Heart right ventricle (tissue), 16 donors: Measurements from ENCODE around the gene PAK4. TPM values are rescaled to one million over a fixed set of nuclear protein-coding genes. Genes with fewer than 3 reads are reported as not detected.

Experiments used
- ATAC-seq, 8 donors: fragments of 200-7000 bp; cut with Tn5 transposase; one replicate each; pipeline ENCODE4 v1.9.1; 2020; ENCODE audit warnings: mild to moderate bottlenecking in 8 of 8, moderate library complexity in 8 of 8, moderate number of reproducible peaks in 1 of 8
- DNase-seq, 2 donors: peaks; one replicate each; pipeline ENCODE4 v3.0.0-alpha.2; 2020
- H3K27ac ChIP-seq, 10 donors: fragments of 200-600 bp; sonication (generic) in 2 of 10; one replicate each; pipeline versions ENCODE4 v1.5.0 to v1.8.0; 2020 to 2022; ENCODE audit warnings: mild to moderate bottlenecking in 3 of 10
- H3K27me3 ChIP-seq, 7 donors: fragments of 200-600 bp; one replicate each; pipeline ENCODE4 v1.8.0; 2021 to 2022; ENCODE audit warnings: mild to moderate bottlenecking in 2 of 7
- H3K36me3 ChIP-seq, 9 donors: fragments of 200-600 bp; sonication (generic) in 1 of 9; one replicate each; pipeline versions ENCODE4 v1.5.0 to v1.8.0; 2020 to 2022; ENCODE audit warnings: mild to moderate bottlenecking in 2 of 9
- H3K4me1 ChIP-seq, 9 donors: fragments of 200-600 bp; sonication (generic) in 1 of 9; one replicate each; pipeline versions ENCODE4 v1.5.0 to v1.8.0; 2020 to 2022; ENCODE audit warnings: mild to moderate bottlenecking in 4 of 9
- H3K4me3 ChIP-seq, 10 donors: fragments of 200-600 bp; sonication (generic) in 2 of 10; one replicate each; pipeline versions ENCODE4 v1.5.0 to v1.8.0; 2020 to 2022; ENCODE audit warnings: mild to moderate bottlenecking in 7 of 10, moderate library complexity in 2 of 10
- H3K9me3 ChIP-seq, 11 donors: fragments of 200-600 bp in 10 of 11; sonication (generic) in 2 of 11; one replicate each; pipeline versions ENCODE4 v1.5.0 to v1.8.0; 2013 to 2022; ENCODE audit warnings: mild to moderate bottlenecking in 2 of 11, control low read depth in 1 of 11, moderate library complexity in 1 of 11
- WGBS, 2 donors: extraction: QIAGEN DNeasy Blood & Tissue Kit; methylation state at CpG; one replicate each; pipeline ENCODE4 v1.1.7; 2013; ENCODE audit warnings: inconsistent platforms in 1 of 2; 5-methylcytosine and 5-hydroxymethylcytosine counted together
- intact Hi-C, 10 donors: fragments of 100-400 bp; cut with DNase I; formaldehyde crosslinking; loops; one replicate each; pipeline versions ENCODE4 v1.11.1 to v1.14.2; 2022
- polyA plus RNA-seq, 2 donors: library from polyadenylated mRNA; stranded (reverse); fragments of 200-250 nt; gene quantifications; one replicate each; pipeline ENCODE4 v1.2.3, GENCODE V29; 2013
- total RNA-seq, 10 donors: library from RNA; stranded (reverse); fragmentation: NEBNext Ultra II Directional in 3 of 10; extraction: Animal tissue kit (Norgen Biotek cat#: 25700) in 3 of 10; gene quantifications; one replicate each; pipeline versions ENCODE4 v1.2.1 to v1.2.4, GENCODE V29; 2021 to 2023
- TF ChIP-seq, protein P1 (sequence below), 9 donors: fragments of 200-600 bp; sonication (generic) in 2 of 9; IDR thresholded peaks; one replicate each; pipeline versions ENCODE4 v1.5.0 to v1.8.0; 2021 to 2022; ENCODE audit warnings: antibody characterized with exemption in 9 of 9, mild to moderate bottlenecking in 5 of 9, moderate library complexity in 1 of 9
- donor health status: Arrhythmogenic right ventricular cardiomyopathy.
- donor health status: ischemic (EF 13 %, LVEDD 7.1; RV severe dilation, severe dysfunction).
- donor health status: healthy with polysubstance abuse.
- donor health status: DM: no; HTN: yes; CAD: no.
- donor health status: DM: no; HTN: no; CAD: no.
- donor health status: ischemic (EF 25% LVEDD 6.9; RV normal size, moderate dysfunction).
- donor health status: ischemic (EF 25% LVEDD 5.7; RV mildly dilated, moderate dysfunction).
- donor health status: healthy.
- donor health status: DM: yes; HTN: yes; CAD: no.
- donor health status: Ischemic cardiomyopathy.
- donor health status: ischemic (EF 35%, LVEDD 5.7; RV mildly dilated, moderate dysfunction).
- donor health status: nonischemic (EF 11% LVEDD 7.7; RV severe dilation, severe dysfunction).
- donor health status: DM: yes; HTN: yes; CAD: no.
- donor health status: PGD.
- donor health status: ischemic (EF 29% LVEDD 5.4; RV normal size, mild dysfunction).
- donor health status: nonischemic (EF 23%, LVEDD 6.1; RV moderate dilation, normal function).

The PAK4 gene
- total and polyA plus RNA-seq, 12 donors, result 8.6 to 22.4 (median 16.1) TPM

DNA sequence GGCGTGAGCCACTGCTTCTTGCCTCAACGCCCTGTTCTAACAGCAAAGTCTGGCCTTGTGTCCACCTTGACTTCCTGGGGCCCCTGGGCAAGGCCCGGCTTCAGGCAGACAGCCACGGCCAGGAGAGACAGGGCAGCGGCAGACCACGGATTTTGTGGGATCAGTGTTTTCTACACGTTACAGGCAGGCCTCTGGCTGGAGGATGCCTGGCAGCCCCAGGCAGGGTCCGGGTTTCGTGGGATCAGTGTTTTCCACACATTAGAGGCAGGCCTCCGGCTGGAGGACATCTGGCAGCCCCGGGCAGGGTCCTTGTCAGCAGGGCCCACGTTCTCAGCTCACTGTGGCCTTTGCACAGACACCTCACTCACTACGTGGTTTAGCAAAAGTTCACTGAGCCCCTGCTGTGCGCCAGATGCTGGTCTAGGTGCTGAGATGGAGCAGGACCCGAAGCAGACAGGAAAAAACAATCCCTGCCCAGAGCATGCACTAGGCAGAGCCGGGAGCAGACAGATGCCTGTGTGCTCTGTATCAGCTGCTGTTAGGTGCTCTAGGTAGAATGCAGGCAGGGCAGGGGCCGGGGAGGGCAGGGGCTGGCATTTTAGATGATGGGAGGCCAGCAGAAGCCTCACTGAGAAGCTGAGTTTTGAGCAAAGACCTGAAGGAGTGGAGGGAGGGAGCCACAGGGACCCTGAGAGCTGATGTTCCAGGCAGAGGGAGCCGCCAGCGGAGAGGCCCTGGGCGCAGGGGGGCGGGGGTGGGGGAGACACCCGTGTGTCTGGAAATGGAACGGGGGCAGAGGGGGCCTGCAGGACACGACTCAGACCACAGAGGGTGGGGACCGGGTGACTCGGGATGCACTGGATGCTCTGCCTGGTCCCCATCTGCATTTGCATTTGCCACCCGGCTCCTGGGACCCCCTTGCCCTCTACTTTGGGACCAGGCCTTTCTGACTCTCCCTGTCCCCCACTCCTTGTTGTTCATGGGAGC lies 46.2 kb downstream of the PAK4 start:
- no peak overlapping the region for H3K27ac ChIP-seq
- no peaks in the 10 kb centered on the region for H3K27me3 ChIP-seq
- H3K9me3 ChIP-seq, result no peaks in the 10 kb centered on the region
- ATAC-seq (no peak), DNase-seq (no peak)
- peaks cover 0 to 10% (median 5%) of the 10 kb centered on the region in 9 donors for H3K4me1 ChIP-seq
- TF ChIP-seq, protein P1, sequence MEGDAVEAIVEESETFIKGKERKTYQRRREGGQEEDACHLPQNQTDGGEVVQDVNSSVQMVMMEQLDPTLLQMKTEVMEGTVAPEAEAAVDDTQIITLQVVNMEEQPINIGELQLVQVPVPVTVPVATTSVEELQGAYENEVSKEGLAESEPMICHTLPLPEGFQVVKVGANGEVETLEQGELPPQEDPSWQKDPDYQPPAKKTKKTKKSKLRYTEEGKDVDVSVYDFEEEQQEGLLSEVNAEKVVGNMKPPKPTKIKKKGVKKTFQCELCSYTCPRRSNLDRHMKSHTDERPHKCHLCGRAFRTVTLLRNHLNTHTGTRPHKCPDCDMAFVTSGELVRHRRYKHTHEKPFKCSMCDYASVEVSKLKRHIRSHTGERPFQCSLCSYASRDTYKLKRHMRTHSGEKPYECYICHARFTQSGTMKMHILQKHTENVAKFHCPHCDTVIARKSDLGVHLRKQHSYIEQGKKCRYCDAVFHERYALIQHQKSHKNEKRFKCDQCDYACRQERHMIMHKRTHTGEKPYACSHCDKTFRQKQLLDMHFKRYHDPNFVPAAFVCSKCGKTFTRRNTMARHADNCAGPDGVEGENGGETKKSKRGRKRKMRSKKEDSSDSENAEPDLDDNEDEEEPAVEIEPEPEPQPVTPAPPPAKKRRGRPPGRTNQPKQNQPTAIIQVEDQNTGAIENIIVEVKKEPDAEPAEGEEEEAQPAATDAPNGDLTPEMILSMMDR (IDR thresholded peaks at IDR 0.05), result no peak
- peaks cover 0 to 62% (median 9%) of the 10 kb centered on the region in 9 donors for H3K36me3 ChIP-seq
- intact Hi-C loops, result no loop called here
- H3K4me3 ChIP-seq, result no peak overlapping the region
- WGBS, 2 donors, result 80 to 81% methylated on average over 27 of the region's 27 CpGs

DNA sequence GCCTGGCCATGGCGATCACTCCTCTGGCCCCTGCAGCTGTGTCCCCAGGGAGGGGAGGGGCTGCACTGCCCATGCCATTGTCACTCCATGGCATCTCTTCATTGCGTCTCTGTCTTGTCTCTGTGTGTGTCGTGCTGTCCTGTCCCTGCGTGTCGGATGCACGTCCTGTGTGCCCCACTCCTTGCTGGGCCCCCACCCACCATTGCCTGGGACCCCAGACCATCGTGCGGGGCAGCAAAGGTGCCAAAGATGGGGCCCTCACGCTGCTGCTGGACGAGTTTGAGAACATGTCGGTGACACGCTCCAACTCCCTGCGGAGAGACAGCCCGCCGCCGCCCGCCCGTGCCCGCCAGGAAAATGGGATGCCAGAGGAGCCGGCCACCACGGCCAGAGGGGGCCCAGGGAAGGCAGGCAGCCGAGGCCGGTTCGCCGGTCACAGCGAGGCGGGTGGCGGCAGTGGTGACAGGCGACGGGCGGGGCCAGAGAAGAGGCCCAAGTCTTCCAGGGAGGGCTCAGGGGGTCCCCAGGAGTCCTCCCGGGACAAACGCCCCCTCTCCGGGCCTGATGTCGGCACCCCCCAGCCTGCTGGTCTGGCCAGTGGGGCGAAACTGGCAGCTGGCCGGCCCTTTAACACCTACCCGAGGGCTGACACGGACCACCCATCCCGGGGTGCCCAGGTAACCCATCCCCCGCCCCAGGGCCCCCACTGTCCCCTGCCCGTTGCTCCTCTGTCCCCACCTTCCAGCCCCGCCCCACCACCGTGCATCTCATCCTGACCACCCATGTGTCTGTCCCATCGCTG lies 47.3 kb downstream of the PAK4 start:
- Histone ChIP-seq H3K36me3 (peaks cover 0 to 74% (median 10%) of the 10 kb centered on the region in 9 donors), H3K27ac (no peak overlapping the region), H3K4me3 (no peak overlapping the region), H3K27me3 (no peaks in the 10 kb centered on the region), H3K9me3 (no peaks in the 10 kb centered on the region), H3K4me1 (no peaks in the 10 kb centered on the region)
- WGBS, 2 donors, result 95% methylated on average over 37 to 45 of the region's 45 CpGs
- TF ChIP-seq, protein P1 (IDR thresholded peaks at IDR 0.05), result no peak
- ATAC-seq, result no peak
- intact Hi-C loops, result no loop called here
- DNase-seq, result no peak

DNA sequence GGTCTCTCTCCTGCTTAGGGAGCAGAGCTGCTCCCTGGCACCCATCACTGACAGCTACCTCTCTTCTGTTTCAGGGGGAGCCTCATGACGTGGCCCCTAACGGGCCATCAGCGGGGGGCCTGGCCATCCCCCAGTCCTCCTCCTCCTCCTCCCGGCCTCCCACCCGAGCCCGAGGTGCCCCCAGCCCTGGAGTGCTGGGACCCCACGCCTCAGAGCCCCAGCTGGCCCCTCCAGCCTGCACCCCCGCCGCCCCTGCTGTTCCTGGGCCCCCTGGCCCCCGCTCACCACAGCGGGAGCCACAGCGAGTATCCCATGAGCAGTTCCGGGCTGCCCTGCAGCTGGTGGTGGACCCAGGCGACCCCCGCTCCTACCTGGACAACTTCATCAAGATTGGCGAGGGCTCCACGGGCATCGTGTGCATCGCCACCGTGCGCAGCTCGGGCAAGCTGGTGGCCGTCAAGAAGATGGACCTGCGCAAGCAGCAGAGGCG lies 48.0 kb downstream of the PAK4 start:
- Histone ChIP-seq H3K9me3 (no peaks in the 10 kb centered on the region), H3K27me3 (no peaks in the 10 kb centered on the region), H3K4me3 (no peak overlapping the region), H3K36me3 (peaks cover 0 to 80% (median 10%) of the 10 kb centered on the region in 9 donors), H3K27ac (no peak overlapping the region), H3K4me1 (no peaks in the 10 kb centered on the region)
- ATAC-seq (no peak), DNase-seq (no peak)
- 96 to 98% methylated on average over 21 to 25 of the region's 25 CpGs for WGBS, 2 donors
- TF ChIP-seq, protein P1 (IDR thresholded peaks at IDR 0.05), result no peak
- intact Hi-C loops, result no loop called here

DNA sequence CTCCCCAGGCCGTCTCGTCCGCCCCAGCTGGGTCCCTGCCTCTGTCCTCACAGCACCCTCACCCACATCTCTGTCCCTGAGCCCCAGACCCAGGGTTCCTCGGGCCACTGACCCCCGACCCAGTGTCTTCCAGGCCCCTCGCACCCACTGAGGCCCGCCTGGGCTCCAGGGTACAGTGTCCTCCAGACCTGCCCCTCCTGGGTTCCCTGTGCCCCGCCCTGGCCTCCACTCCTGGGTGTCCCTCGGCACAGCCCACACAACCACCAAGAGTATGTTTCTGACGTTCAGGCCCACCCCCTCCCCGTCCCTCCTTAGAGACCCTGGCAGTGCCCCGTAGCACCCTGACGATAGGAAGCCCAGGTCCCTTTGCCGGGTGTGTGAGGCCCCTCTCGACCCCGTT lies 48.6 kb downstream of the PAK4 start:
- no peak overlapping the region for H3K27ac ChIP-seq
- intact Hi-C loops, result no loop called here
- no peaks in the 10 kb centered on the region for H3K4me1 ChIP-seq
- no peak overlapping the region for H3K4me3 ChIP-seq
- H3K9me3 ChIP-seq, result no peaks in the 10 kb centered on the region
- ATAC-seq (no peak), DNase-seq (no peak)
- peaks cover 0 to 86% (median 10%) of the 10 kb centered on the region in 9 donors for H3K36me3 ChIP-seq
- TF ChIP-seq, protein P1 (IDR thresholded peaks at IDR 0.05), result no peak
- 87 to 88% methylated on average over 14 to 16 of the region's 16 CpGs for WGBS, 2 donors
- H3K27me3 ChIP-seq, result no peaks in the 10 kb centered on the region
